Stomach smooth muscle (tissue), 2 donors: ENCODE measurements around the gene ACTL10.

Source experiments
- H3K27ac ChIP-seq: one replicate; pipeline ENCODE4 v1.7.0; 2013; ENCODE audit warnings: mild to moderate bottlenecking, low read length, inconsistent platforms
- H3K27me3 ChIP-seq, 2 donors: one replicate each; pipeline ENCODE4 v1.7.0; 2013; ENCODE audit warnings: low read length in 2 of 2; ENCODE audit not compliant: insufficient read depth in 2 of 2, control insufficient read depth in 1 of 2
- H3K36me3 ChIP-seq, 2 donors: one replicate each; pipeline ENCODE4 v1.7.0; 2013; ENCODE audit warnings: low read length in 2 of 2; ENCODE audit not compliant: control insufficient read depth in 2 of 2, insufficient read depth in 2 of 2
- H3K4me1 ChIP-seq: one replicate; pipeline ENCODE4 v1.7.0; 2013; ENCODE audit warnings: low read length; ENCODE audit not compliant: control insufficient read depth, insufficient read depth
- H3K4me3 ChIP-seq, 2 donors: one replicate each; pipeline ENCODE4 v1.7.0; 2013; ENCODE audit warnings: low read length in 2 of 2
- H3K9ac ChIP-seq, 2 donors: one replicate each; pipeline ENCODE4 v1.7.0; 2013; ENCODE audit warnings: low read length in 2 of 2, mild to moderate bottlenecking in 1 of 2
- H3K9me3 ChIP-seq, 2 donors: one replicate each; pipeline ENCODE4 v1.7.0; 2013; ENCODE audit warnings: low read length in 2 of 2; ENCODE audit not compliant: control insufficient read depth in 2 of 2
- donor health status: healthy.
- donor health status: Pancreatic carcinoma.

The ACTL10 gene

GRCh38 chr20:33649201-33649681, 17.5 kb upstream of the ACTL10 start:
- no peak overlapping the region for H3K27ac ChIP-seq
- no peaks in the 10 kb centered on the region for H3K27me3 ChIP-seq
- peaks cover 15 to 18% of the 10 kb centered on the region in 2 donors for H3K36me3 ChIP-seq
- peaks cover 37% of the 10 kb centered on the region for H3K4me1 ChIP-seq
- peak overlapping the region in 1 of 2 donors; percentile 29 for H3K9ac ChIP-seq
- H3K4me3 ChIP-seq: peak overlapping the region; percentile 28 to 47
- no peaks in the 10 kb centered on the region for H3K9me3 ChIP-seq

- Histone ChIP-seq H3K9me3 (no peaks in the 10 kb centered on the region), H3K27ac (no peak overlapping the region), H3K36me3 (peaks cover 6 to 8% of the 10 kb centered on the region in 2 donors), H3K4me1 (peaks cover 33% of the 10 kb centered on the region), H3K9ac (no peak overlapping the region), H3K4me3 (no peak overlapping the region), H3K27me3 (no peaks in the 10 kb centered on the region)
Measured at GRCh38 chr20:33650111-33650752, 16.5 kb upstream of the ACTL10 start.

- Histone ChIP-seq H3K4me3 (no peak overlapping the region), H3K4me1 (peaks cover 33% of the 10 kb centered on the region)
Measured at GRCh38 chr20:33650753-33651561, 15.8 kb upstream of the ACTL10 start.

GRCh38 chr20:33651562-33652048, 15.1 kb upstream of the ACTL10 start:
- Histone ChIP-seq H3K4me1 (peaks cover 33% of the 10 kb centered on the region), H3K27me3 (no peaks in the 10 kb centered on the region), H3K27ac (no peak overlapping the region), H3K9ac (no peak overlapping the region), H3K9me3 (no peaks in the 10 kb centered on the region), H3K36me3 (no peaks in the 10 kb centered on the region), H3K4me3 (no peak overlapping the region)

More at GRCh38 chr20:33650753-33651561, 15.8 kb upstream of the ACTL10 start:
- Histone ChIP-seq H3K27me3 (no peaks in the 10 kb centered on the region), H3K9me3 (no peaks in the 10 kb centered on the region), H3K9ac (no peak overlapping the region), H3K36me3 (peaks cover 0 to 2% of the 10 kb centered on the region in 2 donors), H3K27ac (no peak overlapping the region)

GRCh38 chr20:33653218-33653899, 13.4 kb upstream of the ACTL10 start:
- Histone ChIP-seq H3K4me3 (peak overlapping the region; percentile 64 to 67), H3K9me3 (no peaks in the 10 kb centered on the region), H3K9ac (peak overlapping the region; percentile 52 to 73), H3K36me3 (peaks cover 4 to 9% of the 10 kb centered on the region in 2 donors), H3K4me1 (peaks cover 24% of the 10 kb centered on the region), H3K27me3 (no peaks in the 10 kb centered on the region), H3K27ac (peak overlapping the region; percentile 31)

- peaks cover 17% of the 10 kb centered on the region for H3K4me1 ChIP-seq
- no peaks in the 10 kb centered on the region for H3K27me3 ChIP-seq
- H3K27ac ChIP-seq: no peak overlapping the region
- H3K9me3 ChIP-seq: no peaks in the 10 kb centered on the region
- peak overlapping the region in 1 of 2 donors; percentile 64 for H3K4me3 ChIP-seq
- peaks cover 7 to 12% of the 10 kb centered on the region in 2 donors for H3K36me3 ChIP-seq
- H3K9ac ChIP-seq: peak overlapping the region; percentile 52 to 73
Measured at GRCh38 chr20:33653900-33654596, 12.7 kb upstream of the ACTL10 start.

- H3K9ac ChIP-seq: no peak overlapping the region
- H3K27me3 ChIP-seq: no peaks in the 10 kb centered on the region
- no peaks in the 10 kb centered on the region for H3K9me3 ChIP-seq
- H3K36me3 ChIP-seq: peaks cover 7 to 16% of the 10 kb centered on the region in 2 donors
- no peak overlapping the region for H3K27ac ChIP-seq
- no peak overlapping the region for H3K4me3 ChIP-seq
- H3K4me1 ChIP-seq: peaks cover 12% of the 10 kb centered on the region
Measured at GRCh38 chr20:33654680-33655161, 12.0 kb upstream of the ACTL10 start.

GRCh38 chr20:33655164-33655563, 11.6 kb upstream of the ACTL10 start:
- H3K27me3 ChIP-seq: no peaks in the 10 kb centered on the region
- H3K27ac ChIP-seq: no peak overlapping the region
- no peak overlapping the region for H3K9ac ChIP-seq
- peaks cover 11 to 17% of the 10 kb centered on the region in 2 donors for H3K36me3 ChIP-seq
- no peaks in the 10 kb centered on the region for H3K9me3 ChIP-seq
- H3K4me1 ChIP-seq: peaks cover 12% of the 10 kb centered on the region
- no peak overlapping the region for H3K4me3 ChIP-seq

GRCh38 chr20:33656010-33656782, 10.5 kb upstream of the ACTL10 start:
- peaks cover 12% of the 10 kb centered on the region for H3K4me1 ChIP-seq
- no peak overlapping the region for H3K27ac ChIP-seq
- H3K9ac ChIP-seq: no peak overlapping the region
- H3K36me3 ChIP-seq: peaks cover 14 to 17% of the 10 kb centered on the region in 2 donors
- no peaks in the 10 kb centered on the region for H3K9me3 ChIP-seq
- no peaks in the 10 kb centered on the region for H3K27me3 ChIP-seq
- no peak overlapping the region for H3K4me3 ChIP-seq
